Uterus (tissue), 4 donors: ENCODE data around the gene RWDD1. TPM values are rescaled to one million over a fixed set of nuclear protein-coding genes. Genes with fewer than 3 reads are reported as not detected.

Experiments used
- DNase-seq, 2 donors: peaks; one replicate each; pipeline ENCODE4 v3.0.0-alpha.2; 2019 to 2020
- H3K27ac ChIP-seq, 2 donors: fragments of 200-600 bp; sonication (generic); 1 replicate in 1 of 2; 2 replicates in 1 of 2; pipeline ENCODE4 v1.5.1; 2016 to 2018
- H3K27me3 ChIP-seq, 2 donors: fragments of 200-600 bp; sonication (generic); one replicate each; pipeline ENCODE4 v1.5.1; 2018 to 2019; ENCODE audit warnings: control low read depth in 1 of 2
- H3K36me3 ChIP-seq, 2 donors: fragments of 200-600 bp; sonication (generic); one replicate each; pipeline ENCODE4 v1.5.1; 2019; ENCODE audit warnings: control low read depth in 1 of 2
- H3K4me1 ChIP-seq, 2 donors: fragments of 200-600 bp; sonication (generic); one replicate each; pipeline ENCODE4 v1.5.1; 2018 to 2019; ENCODE audit warnings: control low read depth in 1 of 2
- H3K4me3 ChIP-seq, 2 donors: fragments of 200-600 bp; sonication (generic); 1 replicate in 1 of 2; 2 replicates in 1 of 2; pipeline ENCODE4 v1.5.1; 2018 to 2019; ENCODE audit warnings: mild to moderate bottlenecking in 1 of 2
- H3K9me3 ChIP-seq, 2 donors: fragments of 200-600 bp; sonication (generic); one replicate each; pipeline ENCODE4 v1.5.1; 2019; ENCODE audit warnings: control low read depth in 1 of 2
- POLR2A ChIP-seq, 2 donors: fragments of 450-650 bp; IDR thresholded peaks; one replicate each; pipeline ENCODE4 v1.6.1; 2016; ENCODE audit warnings: antibody characterized with exemption in 2 of 2, mild to moderate bottlenecking in 1 of 2, moderate library complexity in 1 of 2
- intact Hi-C: fragments of 100-400 bp; cut with DNase I; formaldehyde crosslinking; loops from one replicate; pipeline ENCODE4 v1.15.1; 2023; ENCODE audit warnings: low total_unique reads
- total RNA-seq, 4 donors: library from RNA; depleted of rRNA in 3 of 4; stranded (reverse); fragments of >200 nt in 3 of 4; gene quantifications; one replicate each; pipeline versions ENCODE4 v1.1.0 to v1.2.4, GENCODE V29; 2014 to 2023
- TF ChIP-seq, protein P1 (sequence below), 4 experiments: fragments of 200-600 bp in 2 of 4; fragments of 450-650 bp in 2 of 4; sonication (generic) in 2 of 4; IDR thresholded peaks; one replicate each; pipeline ENCODE4 v1.5.1; 2016 to 2019; ENCODE audit warnings: antibody characterized with exemption in 4 of 4, mild to moderate bottlenecking in 2 of 4, moderate library complexity in 1 of 4
- donor health status: DM: yes; HTN: yes; CAD: no.

Gene RWDD1
- total RNA-seq, 4 donors from 2014 or later = 10.2 to 104 (median 36.1) TPM

DNA sequence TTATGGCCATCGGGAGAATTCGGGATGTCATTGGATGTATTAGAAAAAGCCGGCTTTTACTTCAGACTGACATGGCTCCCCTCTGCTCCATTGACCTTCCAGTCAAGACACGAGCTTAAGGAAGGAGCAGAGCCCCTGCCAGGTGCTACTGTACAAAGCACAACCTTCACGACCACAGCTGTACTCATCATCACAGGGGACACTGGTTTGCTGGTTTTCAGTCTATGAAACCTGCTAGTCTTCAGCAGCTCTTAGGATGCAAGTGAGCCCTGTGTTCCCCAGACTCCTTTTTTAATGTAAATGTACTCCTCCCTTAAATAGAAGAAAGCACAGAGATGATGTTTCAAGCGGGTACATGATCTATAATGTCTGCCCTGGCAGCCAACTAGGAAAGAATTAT lies 23.9 kb upstream of the RWDD1 start:
- intact Hi-C loops = no loop called here
- TF ChIP-seq, protein P1, sequence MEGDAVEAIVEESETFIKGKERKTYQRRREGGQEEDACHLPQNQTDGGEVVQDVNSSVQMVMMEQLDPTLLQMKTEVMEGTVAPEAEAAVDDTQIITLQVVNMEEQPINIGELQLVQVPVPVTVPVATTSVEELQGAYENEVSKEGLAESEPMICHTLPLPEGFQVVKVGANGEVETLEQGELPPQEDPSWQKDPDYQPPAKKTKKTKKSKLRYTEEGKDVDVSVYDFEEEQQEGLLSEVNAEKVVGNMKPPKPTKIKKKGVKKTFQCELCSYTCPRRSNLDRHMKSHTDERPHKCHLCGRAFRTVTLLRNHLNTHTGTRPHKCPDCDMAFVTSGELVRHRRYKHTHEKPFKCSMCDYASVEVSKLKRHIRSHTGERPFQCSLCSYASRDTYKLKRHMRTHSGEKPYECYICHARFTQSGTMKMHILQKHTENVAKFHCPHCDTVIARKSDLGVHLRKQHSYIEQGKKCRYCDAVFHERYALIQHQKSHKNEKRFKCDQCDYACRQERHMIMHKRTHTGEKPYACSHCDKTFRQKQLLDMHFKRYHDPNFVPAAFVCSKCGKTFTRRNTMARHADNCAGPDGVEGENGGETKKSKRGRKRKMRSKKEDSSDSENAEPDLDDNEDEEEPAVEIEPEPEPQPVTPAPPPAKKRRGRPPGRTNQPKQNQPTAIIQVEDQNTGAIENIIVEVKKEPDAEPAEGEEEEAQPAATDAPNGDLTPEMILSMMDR (IDR thresholded peaks at IDR 0.05) = no peak
- no peak for TF ChIP-seq POLR2A (IDR thresholded peaks at IDR 0.05)
- DNase-seq = no peak
- H3K36me3 ChIP-seq = no peaks in the 10 kb centered on the region
- H3K4me1 ChIP-seq = no peaks in the 10 kb centered on the region
- H3K9me3 ChIP-seq = no peaks in the 10 kb centered on the region
- H3K27ac ChIP-seq = no peak overlapping the region
- no peak overlapping the region for H3K4me3 ChIP-seq
- H3K27me3 ChIP-seq = no peaks in the 10 kb centered on the region

DNA sequence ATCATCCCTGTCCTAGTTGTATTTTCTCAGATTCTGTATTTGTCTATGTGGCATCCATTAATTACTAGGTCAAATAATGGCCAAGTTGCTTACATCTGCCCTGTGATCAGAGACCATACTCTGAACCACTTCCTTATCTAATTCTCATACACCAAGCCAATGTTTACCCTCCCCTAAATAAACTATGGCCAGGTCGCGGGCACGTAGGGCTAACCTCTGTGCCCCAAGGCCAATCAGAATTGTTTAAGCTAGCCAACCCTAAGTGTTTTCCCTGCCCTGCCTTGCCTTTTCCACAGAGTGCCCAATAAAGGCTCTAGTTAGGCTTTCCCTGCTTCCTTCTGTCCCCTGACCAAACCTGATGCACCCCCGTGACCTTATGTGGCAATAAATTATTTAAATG lies 20.5 kb upstream of the RWDD1 start:
- H3K27me3 ChIP-seq = no peaks in the 10 kb centered on the region
- H3K4me1 ChIP-seq = no peaks in the 10 kb centered on the region
- H3K9me3 ChIP-seq = no peaks in the 10 kb centered on the region
- TF ChIP-seq, protein P1 (IDR thresholded peaks at IDR 0.05) = no peak
- TF ChIP-seq POLR2A (IDR thresholded peaks at IDR 0.05) = no peak
- DNase-seq = no peak
- H3K4me3 ChIP-seq = no peak overlapping the region
- no peak overlapping the region for H3K27ac ChIP-seq
- intact Hi-C loops = no loop called here
- no peaks in the 10 kb centered on the region for H3K36me3 ChIP-seq

DNA sequence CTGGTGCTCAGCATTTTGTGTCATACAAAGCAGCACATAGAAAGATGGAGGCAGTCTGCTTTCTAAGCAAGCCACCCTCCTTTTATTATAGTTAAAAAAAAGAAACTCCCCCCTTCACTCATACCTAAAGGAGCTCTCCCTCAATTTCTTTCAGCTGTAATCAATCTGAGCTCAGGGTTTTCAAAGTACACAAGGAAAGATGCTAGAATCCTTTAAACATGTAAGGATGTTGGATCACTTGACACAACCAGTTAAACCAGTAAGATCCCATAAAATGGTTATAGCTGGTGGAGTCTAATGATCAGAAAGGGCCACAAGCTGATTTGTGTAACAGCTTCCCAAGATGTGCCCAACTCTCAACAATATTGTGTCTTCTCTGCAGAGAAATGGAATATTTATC lies 17.9 kb upstream of the RWDD1 start, which contains the start of gene CALHM4:
TSS of gene CALHM4 (plus strand) at position 301 of the 400 bp plus-strand sequence. CDS start at position 344, 43 bp downstream.
- DNase-seq = no peak
- Histone ChIP-seq H3K4me1 (no peaks in the 10 kb centered on the region), H3K4me3 (no peak within 1 kb of the TSS), H3K36me3 (no peaks in the 10 kb centered on the region), H3K27ac (no peak within 1 kb of the TSS), H3K9me3 (no peaks in the 10 kb centered on the region), H3K27me3 (no peaks in the 10 kb centered on the region)
- no peak for TF ChIP-seq POLR2A (IDR thresholded peaks at IDR 0.05)
- TF ChIP-seq, protein P1 (IDR thresholded peaks at IDR 0.05) = no peak
- intact Hi-C loops = no loop called here

DNA sequence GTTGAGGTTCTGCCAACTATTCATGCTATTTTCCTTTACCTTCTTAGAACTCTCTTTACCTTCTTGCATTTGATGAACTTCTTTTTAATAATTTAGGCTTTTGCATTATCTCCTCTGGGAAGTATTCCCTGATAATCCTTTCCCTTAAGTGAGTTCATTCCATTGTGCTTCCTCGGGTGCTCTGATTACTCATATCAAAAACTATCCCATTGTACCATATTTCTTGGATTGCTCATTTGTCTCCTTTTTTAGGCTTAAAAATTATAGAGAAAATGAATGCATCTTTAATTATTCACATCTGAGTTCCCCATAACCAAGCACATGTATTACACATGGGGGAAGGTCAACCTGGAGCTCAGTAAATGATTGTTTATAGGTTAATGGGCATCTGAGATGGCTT lies 15.2 kb upstream of the RWDD1 start:
- no peak for DNase-seq
- Histone ChIP-seq H3K4me3 (no peak overlapping the region), H3K9me3 (no peaks in the 10 kb centered on the region), H3K36me3 (no peaks in the 10 kb centered on the region), H3K27me3 (no peaks in the 10 kb centered on the region), H3K27ac (no peak overlapping the region), H3K4me1 (no peaks in the 10 kb centered on the region)
- TF ChIP-seq, protein P1 (IDR thresholded peaks at IDR 0.05) = no peak
- no peak for TF ChIP-seq POLR2A (IDR thresholded peaks at IDR 0.05)
- intact Hi-C loops = no loop called here

DNA sequence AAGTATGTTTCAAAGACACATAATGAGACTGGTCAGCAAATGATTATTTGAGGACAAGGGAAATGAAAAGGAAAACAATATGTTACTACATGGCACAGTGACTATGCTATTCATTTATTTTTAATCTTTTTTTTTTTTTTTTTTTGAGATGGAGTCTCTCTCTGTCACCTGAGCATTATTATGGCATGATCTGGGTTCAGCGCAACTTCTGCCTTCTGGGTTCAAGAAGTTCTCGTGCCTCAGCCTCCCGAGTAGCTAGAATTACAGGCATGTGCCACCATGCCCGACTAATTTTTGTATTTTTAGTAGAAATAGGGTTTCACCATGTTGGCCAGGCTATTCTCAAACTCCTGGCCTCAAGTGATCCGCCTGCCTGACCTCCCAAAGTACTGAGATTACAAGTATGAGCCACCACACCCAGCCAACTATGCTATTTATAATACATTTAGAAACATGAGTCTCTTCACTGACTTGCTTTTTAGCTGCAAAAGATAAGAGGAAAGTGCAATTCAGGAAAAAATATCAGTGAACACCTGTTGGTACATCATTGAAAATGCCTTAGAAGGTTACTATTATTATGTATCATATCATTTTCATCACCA lies 14.4 kb upstream of the RWDD1 start:
- H3K27me3 ChIP-seq = no peaks in the 10 kb centered on the region
- no peaks in the 10 kb centered on the region for H3K4me1 ChIP-seq
- no peak for DNase-seq
- TF ChIP-seq, protein P1 (IDR thresholded peaks at IDR 0.05) = no peak
- no peak for TF ChIP-seq POLR2A (IDR thresholded peaks at IDR 0.05)
- no peak overlapping the region for H3K4me3 ChIP-seq
- intact Hi-C loops = no loop called here
- no peaks in the 10 kb centered on the region for H3K36me3 ChIP-seq
- H3K27ac ChIP-seq = no peak overlapping the region
- no peaks in the 10 kb centered on the region for H3K9me3 ChIP-seq
